Gastroesophageal sphincter (tissue), 4 donors: Measurements from ENCODE around the gene CASK. TPM values are rescaled to one million over a fixed set of nuclear protein-coding genes. Genes with fewer than 3 reads are reported as not detected.

Experiments
- ATAC-seq: fragments of 150-250 bp; one replicate; pipeline ENCODE4 v1.9.1; 2016; ENCODE audit warnings: mild to moderate bottlenecking, moderate library complexity
- H3K27ac ChIP-seq, 4 donors: fragments of 200-600 bp; sonication (generic) in 3 of 4; 1 replicate in 3 of 4; 2 replicates in 1 of 4; pipeline ENCODE4 v1.5.1; 2016 to 2019
- H3K27me3 ChIP-seq: fragments of 200-600 bp; sonication (generic); one replicate; pipeline ENCODE4 v1.5.1; 2019
- H3K36me3 ChIP-seq, 2 donors: fragments of 200-600 bp; sonication (generic); one replicate each; pipeline ENCODE4 v1.5.1; 2019; ENCODE audit warnings: control low read depth in 1 of 2
- H3K4me1 ChIP-seq, 3 donors: fragments of 200-600 bp; sonication (generic); 1 replicate in 2 of 3; 2 replicates in 1 of 3; pipeline ENCODE4 v1.5.1; 2016 to 2019; ENCODE audit warnings: control low read depth in 2 of 3
- H3K4me3 ChIP-seq, 2 donors: fragments of 200-600 bp; sonication (generic); one replicate each; pipeline ENCODE4 v1.5.1; 2019; ENCODE audit warnings: mild to moderate bottlenecking in 1 of 2, moderate library complexity in 1 of 2
- H3K9me3 ChIP-seq, 3 donors: fragments of 200-600 bp; sonication (generic); one replicate each; pipeline ENCODE4 v1.5.1; 2017 to 2019; ENCODE audit warnings: control low read depth in 2 of 3
- CTCF ChIP-seq, 4 experiments: fragments of 200-600 bp in 2 of 4; fragments of 450-650 bp in 2 of 4; sonication (generic) in 1 of 4; IDR thresholded peaks; one replicate each; pipeline ENCODE4 v1.5.1; 2017 to 2019; ENCODE audit warnings: antibody characterized with exemption in 4 of 4, mild to moderate bottlenecking in 2 of 4, moderate library complexity in 2 of 4
- EP300 ChIP-seq: sonication (generic); formaldehyde crosslinking; IDR thresholded peaks from one replicate; pipeline ENCODE4 v1.6.1; 2017; ENCODE audit warnings: antibody characterized with exemption, mild to moderate bottlenecking
- POLR2A ChIP-seq, 2 donors: fragments of 450-650 bp; IDR thresholded peaks; one replicate each; pipeline ENCODE4 v1.6.1; 2017; ENCODE audit warnings: antibody characterized with exemption in 2 of 2, mild to moderate bottlenecking in 2 of 2, moderate library complexity in 1 of 2
- POLR2AphosphoS5 ChIP-seq: sonication (generic); formaldehyde crosslinking; IDR thresholded peaks from one replicate; pipeline ENCODE4 v1.6.1; 2017; ENCODE audit warnings: antibody characterized with exemption
- whole genome bisulfite sequencing, 2 donors: methylation state at CpG; one replicate each; pipeline ENCODE4 v1.1.5; 2018; ENCODE audit warnings: low coverage in 1 of 2; 5-methylcytosine and 5-hydroxymethylcytosine counted together
- total RNA-seq, 4 donors: library from RNA; depleted of rRNA; stranded (reverse); fragments of >200 nt; gene quantifications; one replicate each; pipeline ENCODE4 v1.1.0, GENCODE V29; 2016

CASK gene
- total RNA-seq, 4 donors from 2014 or later, result 22.6 to 55.0 (median 30.5) TPM

GRCh38 chrX:41958861-41959260, 35.5 kb upstream of the CASK start:
- Histone ChIP-seq H3K27me3 (no peaks in the 10 kb centered on the region), H3K27ac (no peak overlapping the region), H3K4me3 (no peak overlapping the region), H3K36me3 (no peaks in the 10 kb centered on the region), H3K4me1 (no peaks in the 10 kb centered on the region), H3K9me3 (no peaks in the 10 kb centered on the region)
- TF ChIP-seq POLR2AphosphoS5 (no peak), EP300 (no peak), POLR2A (IDR thresholded peaks at IDR 0.05) (no peak), CTCF (IDR thresholded peaks at IDR 0.05) (no peak)
- no peak for ATAC-seq

- Histone ChIP-seq H3K27ac (no peak overlapping the region), H3K4me3 (no peak overlapping the region)
- 100% methylated on average over 2 of the region's 2 CpGs; no CpG with 5 or more reads in 1 of the 2 donors for WGBS, 2 donors
These were observed 32.7 kb upstream of the CASK start for GRCh38 chrX:41956027-41956426.

GRCh38 chrX:41952102-41952501, 28.7 kb upstream of the CASK start:
- no peak overlapping the region for H3K27ac ChIP-seq
- H3K4me3 ChIP-seq, result no peak overlapping the region
- TF ChIP-seq EP300, result no peak
- TF ChIP-seq POLR2A (IDR thresholded peaks at IDR 0.05), result no peak
- no peak for TF ChIP-seq POLR2AphosphoS5
- no peak for TF ChIP-seq CTCF (IDR thresholded peaks at IDR 0.05)
- H3K36me3 ChIP-seq, result no peaks in the 10 kb centered on the region
- ATAC-seq, result no peak
- H3K4me1 ChIP-seq, result no peaks in the 10 kb centered on the region
- WGBS, 2 donors, result 52 to 60% methylated on average over 5 of the region's 5 CpGs
- H3K9me3 ChIP-seq, result no peaks in the 10 kb centered on the region
- no peaks in the 10 kb centered on the region for H3K27me3 ChIP-seq

More at GRCh38 chrX:41956027-41956426, 32.7 kb upstream of the CASK start:
- TF ChIP-seq POLR2AphosphoS5, result no peak
- no peak for TF ChIP-seq EP300
- TF ChIP-seq CTCF (IDR thresholded peaks at IDR 0.05), result no peak
- TF ChIP-seq POLR2A (IDR thresholded peaks at IDR 0.05), result no peak
- ATAC-seq, result no peak
- no peaks in the 10 kb centered on the region for H3K9me3 ChIP-seq
- no peaks in the 10 kb centered on the region for H3K4me1 ChIP-seq
- no peaks in the 10 kb centered on the region for H3K27me3 ChIP-seq
- no peaks in the 10 kb centered on the region for H3K36me3 ChIP-seq

- no peak for ATAC-seq
- Histone ChIP-seq H3K9me3 (no peaks in the 10 kb centered on the region), H3K27me3 (no peaks in the 10 kb centered on the region), H3K27ac (no peak overlapping the region), H3K4me1 (no peaks in the 10 kb centered on the region), H3K4me3 (no peak overlapping the region), H3K36me3 (no peaks in the 10 kb centered on the region)
- WGBS, 2 donors, result 61 to 72% methylated on average over 5 of the region's 5 CpGs
- no peak for TF ChIP-seq EP300
- TF ChIP-seq POLR2AphosphoS5, result no peak
- TF ChIP-seq POLR2A (IDR thresholded peaks at IDR 0.05), result no peak
- TF ChIP-seq CTCF (IDR thresholded peaks at IDR 0.05), result no peak
These were observed 23.7 kb upstream of the CASK start for GRCh38 chrX:41946989-41947612.

- H3K4me1 ChIP-seq, result no peaks in the 10 kb centered on the region
- no peaks in the 10 kb centered on the region for H3K27me3 ChIP-seq
- H3K4me3 ChIP-seq, result no peak overlapping the region
- TF ChIP-seq EP300, result no peak
- TF ChIP-seq POLR2AphosphoS5, result no peak
- TF ChIP-seq POLR2A (IDR thresholded peaks at IDR 0.05), result no peak
- TF ChIP-seq CTCF (IDR thresholded peaks at IDR 0.05), result no peak
- ATAC-seq, result no peak
- H3K9me3 ChIP-seq, result no peaks in the 10 kb centered on the region
- 28 to 42% methylated on average over 2 to 3 of the region's 3 CpGs for WGBS, 2 donors
- no peaks in the 10 kb centered on the region for H3K36me3 ChIP-seq
- no peak overlapping the region for H3K27ac ChIP-seq
These were observed 22.9 kb upstream of the CASK start for GRCh38 chrX:41946235-41946634.
